8988T (cell line): ENCODE results near the gene CELA1.

Experiments
- DNase-seq: peaks from one replicate; pipeline ENCODE4 v3.0.0; 2011

CELA1 gene

GRCh38 chr12:51346581-51346980, at the start of gene CELA1:
Gene CELA1 (minus strand): TSS chr12:51346679. CDS start chr12:51346638, 41 bp downstream.
- DNase-seq, result no peak

GRCh38 chr12:51395283-51396230, 49.1 kb upstream of the CELA1 start:
- no peak for DNase-seq

GRCh38 chr12:51393676-51394545, 47.4 kb upstream of the CELA1 start:
- DNase-seq, result no peak

- DNase-seq, result no peak
These were observed 46.2 kb upstream of the CELA1 start for GRCh38 chr12:51392556-51393237.

GRCh38 chr12:51391283-51392123, 45.0 kb upstream of the CELA1 start, which contains the start of gene GALNT6:
Gene GALNT6 (minus strand): TSS chr12:51391406. CDS start chr12:51379781, 11,625 bp downstream.
- DNase-seq, result peak; percentile 72

- no peak for DNase-seq
These were observed 44.4 kb upstream of the CELA1 start for GRCh38 chr12:51390891-51391282.

- DNase-seq, result no peak
These were observed 44.0 kb upstream of the CELA1 start for GRCh38 chr12:51390457-51390856.

DNA sequence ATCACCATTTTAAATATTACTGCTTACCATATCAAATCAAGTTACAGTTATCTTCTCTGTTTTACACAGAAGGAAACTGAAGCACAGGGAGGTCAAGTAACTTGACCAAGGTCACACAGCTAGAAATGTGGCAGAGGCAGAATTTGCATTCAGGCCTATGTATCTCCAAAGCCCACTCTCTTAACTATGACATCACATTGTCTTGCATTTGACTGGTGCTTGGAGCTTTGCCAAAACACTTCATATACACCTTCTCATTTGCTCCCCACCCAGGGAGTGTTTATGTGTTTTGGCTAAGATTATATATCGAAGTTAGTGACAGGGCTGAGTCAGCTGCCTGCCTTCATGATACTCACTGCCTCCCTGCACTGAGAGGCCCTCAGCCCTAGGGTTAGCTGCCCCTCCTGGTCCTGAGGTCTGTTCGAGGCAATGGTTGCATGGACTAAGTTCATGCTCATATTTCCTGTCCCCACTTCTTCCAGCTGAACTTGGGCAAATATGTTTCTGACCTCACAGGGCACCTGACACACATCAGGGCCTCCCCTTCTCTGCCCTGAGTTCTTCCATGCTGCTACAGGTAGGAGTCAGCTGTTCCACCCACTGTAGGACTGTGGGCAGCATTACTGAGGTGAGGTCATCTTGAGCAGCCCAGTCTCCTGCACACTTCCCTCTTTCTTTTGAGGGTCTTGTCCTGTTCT, 43.0 kb upstream of the CELA1 start:
- DNase-seq, result no peak

GRCh38 chr12:51388846-51389245, 42.4 kb upstream of the CELA1 start:
- no peak for DNase-seq

DNA sequence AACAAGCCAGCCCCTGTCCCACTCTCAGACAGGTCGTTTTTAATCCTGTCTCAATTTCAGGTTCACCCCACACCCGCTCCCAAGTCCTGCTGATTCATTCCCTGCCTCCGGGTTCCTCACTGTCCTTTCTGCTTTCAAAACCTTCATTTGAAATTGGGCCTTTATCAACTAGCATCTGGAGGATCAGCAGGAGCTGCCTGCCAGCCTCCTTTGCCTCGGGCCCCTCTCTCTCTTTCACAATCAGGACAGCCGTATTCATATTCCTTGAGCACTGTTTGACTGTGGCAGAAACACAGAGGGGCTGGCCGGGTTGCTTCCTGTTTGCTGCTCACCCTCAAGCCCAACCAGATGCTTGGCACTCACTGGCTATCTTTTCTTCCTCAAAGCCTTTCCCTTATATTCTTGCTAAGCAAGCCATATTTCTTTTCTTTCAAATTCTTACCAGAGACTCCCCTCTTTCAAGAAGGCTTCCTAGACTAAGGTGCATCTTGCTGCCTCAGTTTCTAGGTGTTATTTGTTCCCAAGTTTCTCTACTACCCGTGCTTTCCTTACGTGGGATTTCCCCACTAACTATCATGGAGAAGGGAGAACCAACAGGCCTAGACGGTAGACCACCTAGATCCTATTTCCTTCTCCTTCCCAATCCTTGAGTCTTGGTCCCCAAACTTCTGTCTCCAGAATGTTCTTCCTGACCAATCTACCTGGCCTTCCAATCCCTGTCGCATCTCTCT, 41.8 kb upstream of the CELA1 start:
- DNase-seq, result no peak

DNA sequence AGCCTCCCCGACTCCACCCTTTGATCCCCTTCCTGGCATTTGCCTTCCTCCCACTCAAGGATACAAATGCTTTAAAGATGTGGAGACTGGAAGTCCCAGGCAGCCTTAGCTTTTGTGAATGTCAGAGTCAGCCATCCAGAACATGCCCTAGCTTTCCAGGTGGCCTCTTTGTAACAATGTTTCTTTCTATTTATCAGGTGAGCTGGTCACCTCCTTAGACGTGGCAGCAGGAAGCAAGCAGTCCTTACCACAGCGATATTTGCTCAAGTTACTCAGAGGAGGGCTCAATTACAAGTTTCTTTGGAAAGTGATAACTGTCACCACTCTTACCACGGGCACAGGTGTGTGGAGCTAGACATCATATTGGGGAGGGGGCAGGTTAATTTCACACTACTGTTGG, 39.9 kb upstream of the CELA1 start:
- DNase-seq, result no peak

- DNase-seq, result no peak
These were observed 36.9 kb upstream of the CELA1 start for GRCh38 chr12:51383269-51383905.

DNA sequence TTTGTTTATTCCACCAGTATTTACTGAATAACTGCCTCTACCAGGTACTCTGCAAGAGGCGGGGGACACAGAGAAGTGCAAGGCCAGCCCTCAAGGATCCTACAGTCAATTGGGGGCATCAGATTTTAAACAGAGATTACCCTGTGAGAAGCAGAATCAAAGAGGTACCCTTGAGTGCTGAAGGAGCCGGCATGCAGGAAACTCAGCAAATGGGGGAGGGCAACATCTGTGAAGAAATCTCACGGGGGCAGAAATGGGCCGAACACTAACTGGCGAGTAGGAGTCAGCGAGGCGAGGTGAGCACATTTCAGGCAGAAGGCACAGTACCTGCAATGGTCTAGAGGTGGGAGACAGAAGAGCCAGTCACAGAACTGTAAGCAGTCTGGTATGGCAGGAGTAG, 35.7 kb upstream of the CELA1 start:
- DNase-seq, result no peak

DNA sequence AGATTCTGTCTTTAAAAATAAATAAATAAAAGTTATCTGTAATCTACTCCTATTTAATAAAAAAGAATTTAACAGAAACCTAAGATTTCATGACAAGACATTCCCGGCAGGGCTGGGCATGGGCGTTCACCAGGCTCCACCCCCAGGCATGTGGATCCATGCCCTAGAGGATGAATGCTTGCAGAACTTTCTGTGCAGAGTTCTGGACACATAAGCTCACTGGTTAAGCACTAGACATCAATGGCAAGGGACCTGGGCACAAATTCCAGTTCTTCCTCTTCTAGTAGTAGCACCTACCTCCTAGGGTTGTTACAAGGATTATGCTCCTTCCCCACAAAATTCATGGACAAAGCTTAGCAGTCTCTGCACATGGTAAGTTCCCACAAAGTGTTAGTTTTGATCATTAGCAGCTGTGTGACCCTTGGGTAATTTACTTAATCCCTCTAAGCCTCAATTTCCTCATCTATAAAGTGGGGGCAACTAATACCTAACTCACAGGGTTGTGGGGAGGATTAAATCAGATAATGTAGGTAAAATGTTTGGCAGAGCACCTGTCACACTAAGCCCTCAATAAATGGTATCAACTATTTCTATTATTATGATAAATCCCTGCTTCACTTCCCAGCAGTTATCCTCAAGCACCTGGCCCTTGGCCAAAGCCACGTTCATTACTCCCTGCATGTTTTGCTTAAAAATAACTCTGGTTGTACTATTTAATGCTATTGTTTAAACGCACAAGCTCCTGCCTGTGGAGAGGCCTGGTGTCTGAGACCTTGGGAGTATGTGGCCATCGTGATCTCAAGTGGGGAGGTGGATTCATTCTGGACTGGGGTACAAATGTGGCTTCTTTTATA, 35.0 kb upstream of the CELA1 start:
- no peak for DNase-seq

GRCh38 chr12:51379571-51379970, 33.1 kb upstream of the CELA1 start:
- no peak for DNase-seq

DNA sequence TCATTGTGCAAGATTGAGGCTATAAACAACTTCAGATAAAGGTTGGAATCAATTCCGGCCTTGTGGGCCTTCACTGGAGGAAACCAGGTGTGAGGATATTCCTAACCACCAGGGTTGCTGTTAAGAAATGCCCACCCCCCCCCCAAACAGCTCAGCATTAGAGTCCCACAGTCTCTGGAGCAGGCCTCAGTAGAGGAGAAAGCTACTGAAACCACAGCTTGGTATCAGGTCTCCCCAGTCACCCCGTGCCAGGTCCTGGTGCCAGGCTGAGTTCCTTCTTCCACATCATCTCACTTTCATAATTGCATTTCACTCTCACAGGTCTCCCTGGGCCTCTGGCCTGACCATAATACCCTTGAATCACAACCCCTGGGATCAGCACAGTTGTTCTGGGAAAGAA, 32.3 kb upstream of the CELA1 start:
- no peak for DNase-seq

DNA sequence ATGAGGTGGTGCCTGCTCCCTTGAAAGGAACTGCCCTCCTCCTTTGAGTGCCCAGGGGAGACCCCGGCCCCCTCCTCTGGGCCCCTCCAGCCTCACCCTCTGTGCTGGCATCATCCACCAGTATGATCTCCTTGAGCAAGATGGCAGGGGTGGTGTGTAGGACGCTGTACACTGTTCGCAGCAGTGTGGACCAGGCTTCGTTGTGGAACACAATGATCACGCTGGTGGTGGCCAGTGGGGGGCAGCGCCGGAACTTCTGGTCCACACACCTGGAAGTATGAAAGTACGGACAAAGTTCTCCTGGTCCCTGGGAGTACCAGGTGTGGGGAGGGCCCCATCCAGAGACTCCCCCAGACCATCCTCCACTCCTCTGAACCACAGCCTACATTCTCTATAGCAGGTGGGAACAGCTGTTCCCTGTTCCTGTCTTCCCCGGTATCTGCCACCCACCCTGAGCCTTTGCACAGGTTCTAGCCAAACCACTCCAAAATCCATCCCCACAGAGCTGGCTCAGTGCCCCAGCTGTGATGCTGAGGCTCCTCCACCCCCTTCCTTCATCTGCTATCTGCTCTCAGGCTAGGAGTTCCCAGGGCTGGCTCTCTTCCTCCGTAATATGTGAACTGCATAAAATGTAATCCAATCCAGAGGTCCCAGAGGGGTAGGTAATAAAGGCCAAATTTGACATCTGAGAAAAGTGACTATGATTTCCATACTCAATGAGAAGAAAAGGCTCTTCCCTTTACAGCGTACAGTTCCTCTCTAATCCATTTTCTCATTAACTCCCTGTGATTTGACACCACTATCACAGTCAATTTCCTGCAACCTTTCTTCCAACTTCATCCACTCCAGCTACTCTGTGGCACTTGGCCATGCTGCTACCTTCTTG, 30.9 kb upstream of the CELA1 start:
- DNase-seq, result no peak

DNA sequence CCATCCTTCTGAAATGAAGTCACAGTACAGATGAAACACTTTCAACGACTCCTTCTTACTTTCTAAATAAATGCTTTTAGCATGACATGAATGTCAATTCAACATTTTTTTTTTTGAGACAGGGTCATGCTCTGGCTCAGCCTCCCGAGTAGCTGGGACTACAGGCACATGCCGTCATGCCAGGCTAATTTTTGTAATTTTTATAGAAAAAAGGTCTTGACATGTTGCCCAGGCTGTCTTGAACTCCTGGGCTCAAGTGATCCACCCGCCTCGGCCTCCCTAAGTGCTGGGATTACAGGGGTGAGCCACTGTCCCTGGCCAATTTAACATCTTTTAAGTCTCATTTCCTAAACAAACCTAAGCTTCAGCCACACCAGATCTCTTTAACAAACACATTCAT, 28.4 kb upstream of the CELA1 start:
- DNase-seq, result no peak
